IMR-90 (cell line): Measurements from ENCODE around the gene ARMH4. TPM values are rescaled to one million over a fixed set of nuclear protein-coding genes. Genes with fewer than 3 reads are reported as not detected.

ENCODE experiments used
- ATAC-seq: fragments of 200-7000 bp; cut with Tn5 transposase; 2 replicates; pipeline ENCODE4 v1.9.1; 2020; ENCODE audit warnings: low read depth, mild to moderate bottlenecking, moderate library complexity
- BruUV-seq: library from RNA; stranded (reverse); fragments of 400-500 nt; replicated peaks from 2 replicates; lab custom pipeline; 2021; lab: Mats Ljungman, UMichigan
- CTCF ChIA-PET: fragments of 300-600 bp; formaldehyde crosslinking; extraction: SDS; loops from one replicate; lab custom pipeline; 2021; ENCODE audit warnings: antibody characterized with exemption; lab: Yijun Ruan, JAX
- POLR2A ChIA-PET: fragments of 300-600 bp; sonication (Branson Sonifier 250); formaldehyde crosslinking; loops from one replicate; lab custom pipeline; 2022; ENCODE audit warnings: antibody characterized with exemption; ENCODE audit not compliant: unreplicated experiment; lab: Charles Lee
- DNase-seq: peaks from one replicate; pipeline ENCODE4 v3.0.0; 2013
- H2AFZ ChIP-seq: replicated peaks from 2 replicates; pipeline ENCODE3; 2013; ENCODE audit warnings: low read length, mild to moderate bottlenecking; ENCODE audit not compliant: poor library complexity
- H2AK5ac ChIP-seq: 2 replicates; pipeline ENCODE4 v1.6.1; 2013; ENCODE audit warnings: low read depth, low read length, inconsistent platforms
- H2AK9ac ChIP-seq: replicated peaks from 2 replicates; pipeline ENCODE3; 2013; ENCODE audit warnings: mild to moderate bottlenecking, low read depth, low read length, moderate library complexity; ENCODE audit not compliant: poor library complexity
- H2BK120ac ChIP-seq: 2 replicates; pipeline ENCODE4 v1.6.1; 2013; ENCODE audit warnings: low read depth, low read length, inconsistent platforms
- H2BK15ac ChIP-seq: 3 replicates; pipeline ENCODE4 v1.6.1; 2013; ENCODE audit warnings: low read depth, low read length, inconsistent platforms
- H2BK20ac ChIP-seq: 2 replicates; pipeline ENCODE4 v1.6.1; 2013; ENCODE audit warnings: low read depth, mild to moderate bottlenecking, inconsistent platforms, low read length, moderate library complexity
- H2BK5ac ChIP-seq: 2 replicates; pipeline ENCODE4 v1.6.1; 2013; ENCODE audit warnings: mild to moderate bottlenecking, low read depth, low read length, inconsistent platforms; ENCODE audit not compliant: poor library complexity, severe bottlenecking
- H3K14ac ChIP-seq: replicated peaks from 2 replicates; pipeline ENCODE4 v1.6.1; 2013; ENCODE audit warnings: low read depth, low read length, inconsistent platforms
- H3K18ac ChIP-seq: 2 replicates; pipeline ENCODE4 v1.6.1; 2013; ENCODE audit warnings: low read depth, low read length, control low read depth
- H3K23ac ChIP-seq: 2 replicates; pipeline ENCODE4 v1.6.1; 2013; ENCODE audit warnings: low read depth, low read length, inconsistent platforms
- H3K27ac ChIP-seq: 2 replicates; pipeline ENCODE4 v1.5.1; 2013; ENCODE audit warnings: mild to moderate bottlenecking, control low read depth, low read length; ENCODE audit not compliant: insufficient read depth
- H3K27me3 ChIP-seq: 2 replicates; pipeline ENCODE4 v1.6.1; 2013; ENCODE audit warnings: low read length; ENCODE audit not compliant: control insufficient read depth, insufficient read depth
- H3K36me3 ChIP-seq: 2 replicates; pipeline ENCODE4 v1.6.1; 2013; ENCODE audit warnings: low read length, mixed read lengths; ENCODE audit not compliant: control insufficient read depth, insufficient read depth
- H3K4ac ChIP-seq: 2 replicates; pipeline ENCODE4 v1.6.1; 2013; ENCODE audit warnings: low read depth, low read length, inconsistent platforms
- H3K4me1 ChIP-seq: 2 replicates; pipeline ENCODE4 v1.6.1; 2013; ENCODE audit warnings: low read length, mixed read lengths; ENCODE audit not compliant: control insufficient read depth, insufficient read depth
- H3K4me2 ChIP-seq: 2 replicates; pipeline ENCODE4 v1.6.1; 2013; ENCODE audit warnings: low read depth, mild to moderate bottlenecking, control low read depth, low read length, moderate library complexity
- H3K4me3 ChIP-seq: 2 replicates; pipeline ENCODE4 v1.5.1; 2013; ENCODE audit warnings: low read depth, mild to moderate bottlenecking, control low read depth, low read length, moderate library complexity; ENCODE audit not compliant: insufficient read depth
- H3K56ac ChIP-seq: 2 replicates; pipeline ENCODE4 v1.6.1; 2013; ENCODE audit warnings: low read length, inconsistent platforms; ENCODE audit not compliant: insufficient read depth; ENCODE audit errors: extremely low read depth
- H3K79me1 ChIP-seq, 2 experiments: 2 replicates each; pipeline ENCODE4 v1.6.1; 2013; ENCODE audit warnings: low read length in 2 of 2, inconsistent platforms in 1 of 2, low read depth in 1 of 2
- H3K9ac ChIP-seq: 2 replicates; pipeline ENCODE4 v1.6.1; 2013; ENCODE audit warnings: low read depth, low read length, control low read depth
- H3K9me1 ChIP-seq: 2 replicates; pipeline ENCODE4 v1.6.1; 2013; ENCODE audit warnings: low read length, inconsistent platforms; ENCODE audit not compliant: insufficient read depth
- H3K9me3 ChIP-seq: 2 replicates; pipeline ENCODE4 v1.6.1; 2013; ENCODE audit warnings: low read length; ENCODE audit not compliant: control insufficient read depth, insufficient read depth
- H4K20me1 ChIP-seq: 2 replicates; pipeline ENCODE4 v1.6.1; 2013; ENCODE audit warnings: low read length, inconsistent platforms; ENCODE audit not compliant: insufficient read depth
- H4K5ac ChIP-seq: 2 replicates; pipeline ENCODE4 v1.6.1; 2013; ENCODE audit warnings: mild to moderate bottlenecking, low read depth, low read length, control low read depth
- H4K8ac ChIP-seq, 2 experiments: 2 replicates each; pipeline ENCODE4 v1.6.1; 2013; ENCODE audit warnings: low read depth in 2 of 2, low read length in 2 of 2, control low read depth in 1 of 2, inconsistent platforms in 1 of 2
- H4K91ac ChIP-seq: 2 replicates; pipeline ENCODE4 v1.6.1; 2013; ENCODE audit warnings: low read depth, low read length, inconsistent platforms; ENCODE audit not compliant: insufficient read depth
- CHD1 ChIP-seq: IDR thresholded peaks from 2 replicates; pipeline ENCODE4 v1.6.1; 2012; ENCODE audit warnings: low read depth, low read length, improper control_type of control experiment
- FOS ChIP-seq: fragments of 150-350 bp; IDR thresholded peaks from 2 replicates; pipeline ENCODE4 v1.6.1; 2016; ENCODE audit warnings: low read depth, low read length
- MAFK ChIP-seq: IDR thresholded peaks from 2 replicates; pipeline ENCODE4 v1.6.1; 2012; ENCODE audit warnings: low read depth, low read length, improper control_type of control experiment
- NFE2L2 ChIP-seq: fragments of 150-350 bp; IDR thresholded peaks from 2 replicates; pipeline ENCODE4 v1.6.1; 2016; ENCODE audit warnings: low read depth, mild to moderate bottlenecking, low read length
- RAD21 ChIP-seq: IDR thresholded peaks from 2 replicates; pipeline ENCODE4 v1.6.1; 2012; ENCODE audit warnings: low read length, improper control_type of control experiment
- RCOR1 ChIP-seq: IDR thresholded peaks from 2 replicates; pipeline ENCODE4 v1.6.1; 2012; ENCODE audit warnings: mild to moderate bottlenecking, low read length, improper control_type of control experiment; ENCODE audit not compliant: insufficient replicate concordance
- USF2 ChIP-seq: fragments of 150-350 bp; IDR thresholded peaks from 2 replicates; pipeline ENCODE4 v1.6.1; 2017; ENCODE audit warnings: mild to moderate bottlenecking, antibody characterized with exemption, low read length, low read depth
- WGBS, 2 experiments: methylation state at CpG; one replicate each; pipeline versions ENCODE4 v1.1.5 to v1.1.7; 2013; ENCODE audit warnings: missing lambda C conversion rate in 2 of 2; ENCODE audit not compliant: insufficient read length in 1 of 2; ENCODE audit errors: extremely low coverage in 2 of 2; 5-methylcytosine and 5-hydroxymethylcytosine counted together
- dilution Hi-C: fragments of 300-500 bp; cut with HindIII; formaldehyde crosslinking; loops from one replicate; pipeline ENCODE4 v1.14.3; 2018; ENCODE audit warnings: low sequenced_read_pairs; ENCODE audit not compliant: unreplicated experiment
- in situ Hi-C: fragments of 300-500 bp; cut with MboI; formaldehyde crosslinking; loops from 3 replicates; pipeline ENCODE4 v1.14.3; 2019; ENCODE audit warnings: low sequenced_read_pairs, inconsistent platforms, mixed read lengths
- intact Hi-C: fragments of 100-400 bp; cut with micrococcal nuclease; formaldehyde crosslinking; loops from 2 replicates; pipeline ENCODE4 v1.10.0; 2022
- polyA plus RNA-seq, 3 experiments: library from polyadenylated mRNA; depleted of rRNA; stranded (reverse); fragments of >200 nt; gene quantifications; 2 replicates each; pipeline ENCODE4 v1.2.3, GENCODE V29; 2012; ENCODE audit warnings: low replicate concordance in 1 of 3
- total RNA-seq: library from RNA; depleted of rRNA; stranded (reverse); fragments of >200 nt; gene quantifications from 2 replicates; pipeline ENCODE4 v1.2.3, GENCODE V29; 2012

Gene ARMH4
- total and polyA plus RNA-seq, 2 of the 4 experiments (the other 2 are of a cell fraction), result 4.6 to 5.6 TPM

GRCh38 chr14:58098507-58098906 lies 53.5 kb downstream of the ARMH4 start:
- Histone ChIP-seq H3K14ac (no peak overlapping the region), H4K20me1 (no peaks in the 10 kb centered on the region), H4K8ac (no peak overlapping the region), H2BK15ac (no peak overlapping the region), H3K9me3 (no peaks in the 10 kb centered on the region), H2BK5ac (no peak overlapping the region), H3K4ac (no peak overlapping the region), H3K79me1 (no peaks in the 10 kb centered on the region), H4K91ac (no peak overlapping the region), H2AK5ac (no peak overlapping the region), H3K18ac (no peak overlapping the region), H2BK120ac (no peak overlapping the region), H3K23ac (no peak overlapping the region), H4K5ac (no peak overlapping the region), H2AK9ac (no peak overlapping the region), H2AFZ (no peak overlapping the region), H3K4me2 (no peak overlapping the region), H3K9me1 (no peaks in the 10 kb centered on the region; the same call in 1 of the 2 replicates), H3K56ac (no peak overlapping the region), H3K4me3 (no peak overlapping the region), H3K9ac (no peak overlapping the region), H3K27ac (no peak overlapping the region), H3K27me3 (peaks cover 18% of the 10 kb centered on the region), H3K36me3 (no peaks in the 10 kb centered on the region), H3K4me1 (peaks cover 4% of the 10 kb centered on the region; the same call in 1 of the 2 replicates), H2BK20ac (no peak overlapping the region)
- DNase-seq (no peak), ATAC-seq (no peak)
- dilution Hi-C loops (no loop called here), intact Hi-C loops (no loop called here), in situ Hi-C loops (no loop called here)
- TF ChIP-seq USF2 (no peak), MAFK (no peak), RCOR1 (no peak), FOS (no peak), NFE2L2 (no peak), CHD1 (no peak), RAD21 (no peak)
- BruUV-seq, result no TSS peak
- POLR2A ChIA-PET, result no interaction called here
- CTCF ChIA-PET, result no interaction called here
- WGBS, 2 experiments, result no CpG with 5 or more reads among the region's 1 CpG
